Measurements from ENCODE around the gene KNSTRN. TPM values are rescaled to one million over a fixed set of nuclear protein-coding genes. Genes with fewer than 3 reads are reported as not detected.

The KNSTRN gene, protein sequence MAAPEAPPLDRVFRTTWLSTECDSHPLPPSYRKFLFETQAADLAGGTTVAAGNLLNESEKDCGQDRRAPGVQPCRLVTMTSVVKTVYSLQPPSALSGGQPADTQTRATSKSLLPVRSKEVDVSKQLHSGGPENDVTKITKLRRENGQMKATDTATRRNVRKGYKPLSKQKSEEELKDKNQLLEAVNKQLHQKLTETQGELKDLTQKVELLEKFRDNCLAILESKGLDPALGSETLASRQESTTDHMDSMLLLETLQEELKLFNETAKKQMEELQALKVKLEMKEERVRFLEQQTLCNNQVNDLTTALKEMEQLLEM
- 29.1 and 48.4 TPM in 2 replicates for total RNA-seq

DNA sequence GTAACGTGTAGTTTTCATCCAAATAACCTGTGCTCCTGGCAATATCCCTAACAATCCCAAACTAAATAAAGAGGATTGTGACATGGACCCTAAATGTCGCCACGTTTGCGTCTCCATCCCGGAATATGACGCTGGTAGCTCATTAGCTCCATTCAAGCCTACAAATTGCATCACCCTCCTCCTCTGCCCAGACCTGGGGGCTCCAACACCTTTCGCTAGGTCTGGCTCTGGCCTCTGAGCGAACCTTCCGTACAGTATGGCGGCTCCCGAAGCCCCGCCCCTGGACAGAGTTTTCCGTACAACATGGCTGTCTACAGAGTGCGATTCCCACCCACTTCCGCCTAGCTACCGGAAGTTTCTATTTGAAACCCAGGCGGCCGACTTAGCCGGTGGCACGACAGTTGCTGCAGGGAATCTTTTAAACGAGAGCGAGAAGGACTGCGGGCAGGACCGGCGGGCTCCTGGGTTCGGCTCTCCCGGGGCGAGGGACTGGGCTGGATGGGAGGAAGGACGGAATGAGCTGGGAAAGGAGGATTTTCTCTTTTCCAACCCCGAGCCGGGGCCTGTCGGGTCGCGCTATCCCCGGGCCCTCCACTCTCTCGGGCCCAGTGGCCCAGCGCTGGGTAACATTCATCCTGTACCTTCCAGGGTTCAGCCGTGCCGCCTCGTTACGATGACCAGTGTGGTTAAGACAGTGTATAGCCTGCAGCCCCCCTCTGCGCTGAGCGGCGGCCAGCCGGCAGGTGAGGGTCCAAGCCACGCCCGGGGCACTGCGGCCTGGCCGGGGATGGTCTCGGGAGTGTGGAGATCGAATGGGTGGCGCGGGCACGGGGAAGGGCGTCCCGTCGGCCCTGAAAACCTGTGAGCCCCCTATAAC, at the start of gene KNSTRN:
KNSTRN (plus strand) TSS at position 142 of the 877 bp plus-strand sequence; CDS start at position 257, 115 bp downstream.

DNA sequence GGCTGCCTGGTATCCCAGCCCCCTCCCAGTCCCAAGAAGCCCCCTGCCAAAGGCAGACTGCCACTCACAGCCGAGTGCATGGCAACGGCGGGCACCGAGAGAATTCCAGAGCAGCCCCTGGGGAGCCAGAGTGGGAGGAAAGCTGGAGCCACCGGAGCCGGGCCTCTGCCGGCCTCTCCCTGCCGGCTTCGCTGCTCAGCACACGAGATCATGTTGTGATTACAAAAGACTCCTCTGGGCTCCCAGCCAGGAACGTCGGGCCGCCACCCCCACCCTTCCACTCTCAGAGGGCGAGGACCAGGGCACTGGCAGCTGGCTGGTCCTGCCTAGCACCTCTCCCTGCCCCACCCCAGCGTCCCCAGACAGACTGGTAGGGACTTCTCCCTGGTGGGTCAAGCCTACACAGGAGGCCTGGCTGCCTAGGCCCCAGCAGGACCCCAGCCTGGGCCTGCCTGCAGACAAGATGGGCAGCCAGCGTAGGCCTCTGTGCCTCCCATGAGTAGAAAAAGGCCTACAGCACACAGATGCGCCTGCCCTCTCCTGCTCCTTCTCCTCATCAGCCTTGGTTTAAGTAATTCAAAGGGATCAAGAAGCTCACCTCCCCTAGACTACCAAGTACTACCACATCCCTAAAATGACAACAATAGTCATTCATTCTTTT, 41.7 kb upstream of the KNSTRN start, which contains the start of gene CCDC9B:
CCDC9B (minus strand) TSS at position 200 of the 661 bp plus-strand sequence; CDS start at position 80, 120 bp downstream.

DNA sequence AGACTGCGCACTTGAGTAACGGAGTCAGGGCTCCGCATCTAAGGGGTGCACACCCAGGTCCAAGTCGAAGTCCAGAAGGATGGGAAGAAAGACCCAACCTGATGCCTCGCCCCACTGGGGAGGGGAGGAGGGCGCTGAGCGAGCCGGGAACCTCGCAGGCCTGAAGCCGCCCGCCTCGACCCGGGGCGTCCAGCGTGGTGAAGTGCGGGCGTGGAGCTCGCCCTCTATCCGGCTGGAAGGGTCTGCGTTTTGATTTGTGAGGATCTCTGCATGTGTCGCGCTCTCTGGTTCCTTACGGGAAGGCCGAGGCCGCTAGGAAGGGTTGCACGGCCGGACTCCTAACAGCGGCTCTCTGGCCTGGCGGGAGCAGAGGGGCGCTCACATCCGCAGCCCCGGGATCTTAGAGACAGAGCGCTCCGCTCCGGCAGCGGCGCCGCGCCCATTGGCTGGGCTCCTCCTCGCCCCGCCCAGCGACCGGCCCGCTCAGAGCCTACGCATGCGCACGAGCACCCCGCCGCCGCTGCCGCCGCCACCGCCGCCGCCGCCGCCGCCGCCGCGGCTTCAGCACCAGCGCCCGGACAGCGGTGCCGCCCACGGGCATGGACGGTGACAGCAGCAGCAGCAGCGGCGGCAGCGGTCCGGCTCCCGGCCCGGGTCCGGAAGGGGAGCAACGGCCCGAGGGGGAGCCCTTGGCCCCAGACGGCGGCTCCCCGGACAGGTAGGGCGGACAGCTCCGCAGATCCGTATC, 24.6 kb upstream of the KNSTRN start, which contains the start of gene DISP2:
DISP2 (plus strand) TSS at position 497 of the 748 bp plus-strand sequence; CDS start at position 600, 103 bp downstream.

DNA sequence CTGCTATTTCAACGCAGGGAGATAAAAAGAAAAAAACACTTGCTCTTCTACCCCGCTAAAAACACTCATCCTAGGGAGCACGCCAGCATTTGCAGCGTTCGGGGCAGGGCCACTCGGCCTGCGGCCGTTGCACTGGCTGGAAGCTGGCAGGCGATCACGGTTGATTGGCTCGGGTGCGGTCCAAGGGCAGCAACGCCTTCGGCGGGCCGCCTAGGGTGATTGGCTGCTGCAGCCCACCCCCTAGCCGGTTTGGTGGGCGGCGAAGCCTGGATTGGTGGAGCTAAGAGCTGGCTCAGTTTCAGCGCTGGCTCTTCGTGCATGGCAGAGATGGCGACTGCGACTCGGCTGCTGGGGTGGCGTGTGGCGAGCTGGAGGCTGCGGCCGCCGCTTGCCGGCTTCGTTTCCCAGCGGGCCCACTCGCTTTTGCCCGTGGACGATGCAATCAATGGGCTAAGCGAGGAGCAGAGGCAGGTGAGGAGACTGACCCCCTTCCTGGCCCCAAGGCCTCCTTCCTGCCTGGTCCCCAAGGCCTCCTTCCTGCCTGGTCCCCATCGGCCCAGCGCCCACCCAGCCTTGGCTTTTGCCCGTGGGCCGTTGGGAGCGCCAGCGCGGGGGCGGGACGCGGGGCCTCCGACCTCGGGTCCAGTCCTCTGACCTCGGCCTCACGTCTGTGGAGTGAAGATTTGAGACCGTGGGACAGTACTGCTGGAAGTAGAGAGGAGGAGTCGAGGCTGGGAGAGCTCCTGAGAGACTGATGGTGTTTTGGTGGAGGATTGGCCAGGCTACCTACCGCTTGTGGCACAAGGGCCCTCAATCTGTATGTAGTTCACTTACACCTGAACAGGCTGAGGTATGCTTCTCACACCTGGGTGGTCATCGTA, 23.2 kb downstream of the KNSTRN start, which contains the start of gene IVD:
IVD (plus strand) TSS at position 295 of the 881 bp plus-strand sequence; CDS start at position 328, 33 bp downstream.

DNA sequence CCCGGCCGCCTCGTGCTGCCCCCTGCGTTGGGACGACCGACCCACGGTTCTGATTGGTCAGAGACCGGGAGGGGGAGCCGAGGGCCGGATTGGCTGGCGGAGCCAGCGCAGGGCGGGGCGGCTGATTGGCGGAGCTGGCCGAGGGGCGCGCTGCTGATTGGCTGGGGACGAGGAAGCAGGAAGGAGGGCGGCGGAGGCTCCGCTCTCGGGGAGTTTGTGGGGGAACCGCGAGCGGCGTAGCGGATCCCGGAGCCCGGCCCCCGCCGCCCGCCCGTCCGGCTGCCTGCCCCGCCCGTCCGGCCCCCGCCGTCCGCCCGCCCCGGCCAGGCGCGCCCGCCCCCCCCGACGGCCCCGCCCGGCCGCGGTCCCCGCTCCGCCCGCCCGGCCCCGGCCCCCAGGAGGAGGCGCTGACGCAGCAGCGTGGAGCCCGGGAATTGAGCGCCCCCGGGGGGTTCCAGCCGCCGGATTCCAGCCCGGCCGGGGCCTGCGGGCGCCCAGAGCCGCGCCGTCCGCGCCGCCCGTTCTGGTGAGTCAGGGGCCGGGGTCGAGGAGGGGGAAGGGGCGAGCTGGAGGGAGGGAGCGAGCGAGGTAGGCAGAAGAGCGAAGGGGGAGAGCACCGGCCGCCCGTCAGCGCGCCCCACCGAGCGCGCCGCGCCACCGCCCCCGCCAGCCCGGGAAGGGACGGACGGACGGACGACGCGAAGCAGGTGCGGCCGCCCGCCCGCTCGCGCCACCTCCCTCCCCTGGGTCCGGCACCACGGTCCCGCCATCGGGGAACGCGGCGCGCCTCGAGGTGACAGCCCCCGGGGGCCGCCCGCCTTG, 58.4 kb downstream of the KNSTRN start, which contains the start of gene BAHD1:
BAHD1 (plus strand) TSS at position 211 of the 822 bp plus-strand sequence. CDS start 17,512 bp downstream, outside the sequence.

Other genes with a start within 250 kb of the KNSTRN start
- 14.0 and 28.1 TPM in 2 replicates for gene BUB1B, start 221.7 kb upstream of the KNSTRN start, total RNA-seq
- gene PAK6, start 143.7 kb upstream of the KNSTRN start, total RNA-seq, result not detected in 2 replicates
- gene ANKRD63, start 99.7 kb upstream of the KNSTRN start, total RNA-seq, result not detected in 2 replicates
- 0.33 and 1.1 TPM in 2 replicates for gene PLCB2, start 74.8 kb upstream of the KNSTRN start, total RNA-seq
- gene INAFM2, start 59.0 kb upstream of the KNSTRN start, total RNA-seq, result 15.0 and 19.6 TPM in 2 replicates
- gene CCDC9B, start 41.8 kb upstream of the KNSTRN start, total RNA-seq, result 15.2 and 15.7 TPM in 2 replicates
- not detected in 2 replicates for gene PHGR1, start 31.7 kb upstream of the KNSTRN start, total RNA-seq
- under 0.01 and 0.10 TPM in 2 replicates for gene DISP2, start 24.5 kb upstream of the KNSTRN start, total RNA-seq
- 32.3 and 36.9 TPM in 2 replicates for gene IVD, start 23.1 kb downstream of the KNSTRN start, total RNA-seq
- 16.0 and 16.6 TPM in 2 replicates for gene BAHD1, start 58.2 kb downstream of the KNSTRN start, total RNA-seq
- gene CHST14, start 88.3 kb downstream of the KNSTRN start, total RNA-seq, result 18.6 and 20.6 TPM in 2 replicates
- 16.0 and 24.2 TPM in 2 replicates for gene CCDC32, start 182.3 kb downstream of the KNSTRN start, total RNA-seq
- gene RPUSD2, start 186.6 kb downstream of the KNSTRN start, total RNA-seq, result 11.2 and 12.7 TPM in 2 replicates
- 11.8 and 29.8 TPM in 2 replicates for gene KNL1, start 211.5 kb downstream of the KNSTRN start, total RNA-seq